ENCODE data around the gene SAMMSON. TPM values are rescaled to one million over a fixed set of nuclear protein-coding genes. Genes with fewer than 3 reads are reported as not detected.

The SAMMSON gene
- total RNA-seq, 2 donors from 2014 or later, result not detected

- no peak for ATAC-seq (replicated peaks)
- no peaks in the 10 kb centered on the region for H3K9me3 Mint-ChIP-seq
Observed at GRCh38 chr3:69994919-69995318, 4.6 kb upstream of the SAMMSON start.

GRCh38 chr3:69997631-69998307, 1.8 kb upstream of the SAMMSON start:
- H3K4me3 Mint-ChIP-seq, result no peak overlapping the region
- no peaks in the 10 kb centered on the region for H3K27me3 Mint-ChIP-seq
- no peaks in the 10 kb centered on the region for H3K9me3 Mint-ChIP-seq
- no peak for ATAC-seq (replicated peaks)
- H3K4me1 Mint-ChIP-seq, result no peaks in the 10 kb centered on the region
- no peak overlapping the region for H3K27ac Mint-ChIP-seq
- no peaks in the 10 kb centered on the region for H3K36me3 Mint-ChIP-seq (ENCODE audit: low read depth)

More at GRCh38 chr3:69994919-69995318, 4.6 kb upstream of the SAMMSON start:
- Mint-ChIP-seq H3K4me3 (no peak overlapping the region), H3K36me3 (ENCODE audit: low read depth) (no peaks in the 10 kb centered on the region), H3K4me1 (no peaks in the 10 kb centered on the region), H3K27ac (no peak overlapping the region), H3K27me3 (no peaks in the 10 kb centered on the region)

GRCh38 chr3:69998759-69999139, 784 bp upstream of the SAMMSON start:
- Mint-ChIP-seq H3K36me3 (ENCODE audit: low read depth) (no peaks in the 10 kb centered on the region), H3K27me3 (no peaks in the 10 kb centered on the region), H3K4me3 (no peak overlapping the region), H3K9me3 (no peaks in the 10 kb centered on the region), H3K27ac (no peak overlapping the region), H3K4me1 (no peaks in the 10 kb centered on the region)
- no peak for ATAC-seq (replicated peaks)

- Mint-ChIP-seq H3K4me3 (no peak overlapping the region), H3K27ac (no peak overlapping the region), H3K27me3 (no peaks in the 10 kb centered on the region), H3K36me3 (ENCODE audit: low read depth) (no peaks in the 10 kb centered on the region), H3K4me1 (no peaks in the 10 kb centered on the region), H3K9me3 (no peaks in the 10 kb centered on the region)
- no peak for ATAC-seq (replicated peaks)
Observed at GRCh38 chr3:70000028-70000410, 486 bp downstream of the SAMMSON start.

- Mint-ChIP-seq H3K36me3 (ENCODE audit: low read depth) (no peaks in the 10 kb centered on the region), H3K27me3 (no peaks in the 10 kb centered on the region), H3K9me3 (no peaks in the 10 kb centered on the region), H3K4me3 (no peak overlapping the region), H3K4me1 (no peaks in the 10 kb centered on the region), H3K27ac (no peak overlapping the region)
- no peak for ATAC-seq (replicated peaks)
Observed at GRCh38 chr3:70000563-70001081, 1.1 kb downstream of the SAMMSON start.

GRCh38 chr3:70003119-70003518, 3.6 kb downstream of the SAMMSON start:
- Mint-ChIP-seq H3K9me3 (no peaks in the 10 kb centered on the region), H3K4me3 (no peak overlapping the region), H3K36me3 (ENCODE audit: low read depth) (no peaks in the 10 kb centered on the region), H3K4me1 (no peaks in the 10 kb centered on the region), H3K27me3 (no peaks in the 10 kb centered on the region), H3K27ac (no peak overlapping the region)
- ATAC-seq (replicated peaks), result no peak

- no peak overlapping the region for H3K27ac Mint-ChIP-seq
Observed at GRCh38 chr3:70006089-70006488, 6.6 kb downstream of the SAMMSON start.

GRCh38 chr3:70010346-70010745, 10.8 kb downstream of the SAMMSON start:
- Mint-ChIP-seq H3K27me3 (no peaks in the 10 kb centered on the region), H3K9me3 (no peaks in the 10 kb centered on the region), H3K4me3 (no peak overlapping the region), H3K27ac (no peak overlapping the region), H3K4me1 (no peaks in the 10 kb centered on the region), H3K36me3 (ENCODE audit: low read depth) (no peaks in the 10 kb centered on the region)
- ATAC-seq (replicated peaks), result no peak

More at GRCh38 chr3:70006089-70006488, 6.6 kb downstream of the SAMMSON start:
- Mint-ChIP-seq H3K9me3 (no peaks in the 10 kb centered on the region), H3K36me3 (ENCODE audit: low read depth) (no peaks in the 10 kb centered on the region), H3K27me3 (no peaks in the 10 kb centered on the region), H3K4me3 (no peak overlapping the region), H3K4me1 (no peaks in the 10 kb centered on the region)
- no peak for ATAC-seq (replicated peaks)

GRCh38 chr3:70011582-70011981, 12.0 kb downstream of the SAMMSON start:
- H3K27me3 Mint-ChIP-seq, result no peaks in the 10 kb centered on the region
- no peak overlapping the region for H3K4me3 Mint-ChIP-seq
- H3K4me1 Mint-ChIP-seq, result no peaks in the 10 kb centered on the region
- no peak for ATAC-seq (replicated peaks)
- H3K9me3 Mint-ChIP-seq, result no peaks in the 10 kb centered on the region
- no peak overlapping the region for H3K27ac Mint-ChIP-seq
- no peaks in the 10 kb centered on the region for H3K36me3 Mint-ChIP-seq (ENCODE audit: low read depth)

- Mint-ChIP-seq H3K9me3 (no peaks in the 10 kb centered on the region), H3K27ac (no peak overlapping the region), H3K4me3 (no peak overlapping the region), H3K27me3 (no peaks in the 10 kb centered on the region), H3K36me3 (ENCODE audit: low read depth) (no peaks in the 10 kb centered on the region), H3K4me1 (no peaks in the 10 kb centered on the region)
- no peak for ATAC-seq (replicated peaks)
Observed at GRCh38 chr3:70020906-70021660, 21.6 kb downstream of the SAMMSON start.

- Mint-ChIP-seq H3K4me3 (no peak overlapping the region), H3K4me1 (no peaks in the 10 kb centered on the region), H3K27ac (no peak overlapping the region), H3K27me3 (peaks cover 3% of the 10 kb centered on the region), H3K36me3 (ENCODE audit: low read depth) (no peaks in the 10 kb centered on the region), H3K9me3 (peaks cover 4% of the 10 kb centered on the region)
- ATAC-seq (replicated peaks), result no peak
Observed at GRCh38 chr3:70028361-70028760, 28.8 kb downstream of the SAMMSON start.

GRCh38 chr3:70038693-70039092, 39.2 kb downstream of the SAMMSON start:
- no peaks in the 10 kb centered on the region for H3K9me3 Mint-ChIP-seq
- no peaks in the 10 kb centered on the region for H3K4me1 Mint-ChIP-seq
- H3K27ac Mint-ChIP-seq, result no peak overlapping the region
- H3K27me3 Mint-ChIP-seq, result no peaks in the 10 kb centered on the region
- no peak for ATAC-seq (replicated peaks)
- no peak overlapping the region for H3K4me3 Mint-ChIP-seq
- H3K36me3 Mint-ChIP-seq (ENCODE audit: low read depth), result no peaks in the 10 kb centered on the region

GRCh38 chr3:70040386-70040785, 40.9 kb downstream of the SAMMSON start:
- Mint-ChIP-seq H3K27me3 (no peaks in the 10 kb centered on the region), H3K27ac (no peak overlapping the region), H3K36me3 (ENCODE audit: low read depth) (no peaks in the 10 kb centered on the region), H3K4me3 (no peak overlapping the region), H3K4me1 (no peaks in the 10 kb centered on the region), H3K9me3 (no peaks in the 10 kb centered on the region)
- no peak for ATAC-seq (replicated peaks)

GRCh38 chr3:70042641-70043040, 43.1 kb downstream of the SAMMSON start:
- Mint-ChIP-seq H3K27me3 (no peaks in the 10 kb centered on the region), H3K27ac (no peak overlapping the region), H3K4me1 (no peaks in the 10 kb centered on the region), H3K4me3 (no peak overlapping the region), H3K9me3 (no peaks in the 10 kb centered on the region), H3K36me3 (ENCODE audit: low read depth) (no peaks in the 10 kb centered on the region)
- ATAC-seq (replicated peaks), result no peak

- no peaks in the 10 kb centered on the region for H3K9me3 Mint-ChIP-seq
- H3K36me3 Mint-ChIP-seq (ENCODE audit: low read depth), result no peaks in the 10 kb centered on the region
- H3K27me3 Mint-ChIP-seq, result peaks cover 5% of the 10 kb centered on the region
- H3K27ac Mint-ChIP-seq, result no peak overlapping the region
- H3K4me1 Mint-ChIP-seq, result no peaks in the 10 kb centered on the region
- H3K4me3 Mint-ChIP-seq, result no peak overlapping the region
- no peak for ATAC-seq (replicated peaks)
Observed at GRCh38 chr3:70049761-70050160, 50.2 kb downstream of the SAMMSON start.

Data from activated T-helper 17 cell treated with anti-CD3 and anti-CD28 coated beads, Interleukin-2, amount 50 U/mL, for 72 hours (primary cell).